NB4 (cell line): ENCODE results near the gene ADK.

Source experiments
- MAX ChIP-seq: IDR thresholded peaks from 2 replicates; pipeline ENCODE4 v1.6.1; 2011; ENCODE audit warnings: low read depth, low read length
- MYC ChIP-seq: IDR thresholded peaks from 2 replicates; pipeline ENCODE4 v1.6.1; 2011; ENCODE audit warnings: low read depth, low read length
- POLR2A ChIP-seq: IDR thresholded peaks from 2 replicates; pipeline ENCODE4 v1.6.1; 2011; ENCODE audit warnings: mild to moderate bottlenecking; ENCODE audit not compliant: insufficient read length; ENCODE audit errors: extremely low read depth
- TF ChIP-seq, protein P1 (sequence below): IDR thresholded peaks from one replicate; pipeline ENCODE4 v1.5.1; 2012; ENCODE audit warnings: low read depth, low read length

- TF ChIP-seq, protein P1, sequence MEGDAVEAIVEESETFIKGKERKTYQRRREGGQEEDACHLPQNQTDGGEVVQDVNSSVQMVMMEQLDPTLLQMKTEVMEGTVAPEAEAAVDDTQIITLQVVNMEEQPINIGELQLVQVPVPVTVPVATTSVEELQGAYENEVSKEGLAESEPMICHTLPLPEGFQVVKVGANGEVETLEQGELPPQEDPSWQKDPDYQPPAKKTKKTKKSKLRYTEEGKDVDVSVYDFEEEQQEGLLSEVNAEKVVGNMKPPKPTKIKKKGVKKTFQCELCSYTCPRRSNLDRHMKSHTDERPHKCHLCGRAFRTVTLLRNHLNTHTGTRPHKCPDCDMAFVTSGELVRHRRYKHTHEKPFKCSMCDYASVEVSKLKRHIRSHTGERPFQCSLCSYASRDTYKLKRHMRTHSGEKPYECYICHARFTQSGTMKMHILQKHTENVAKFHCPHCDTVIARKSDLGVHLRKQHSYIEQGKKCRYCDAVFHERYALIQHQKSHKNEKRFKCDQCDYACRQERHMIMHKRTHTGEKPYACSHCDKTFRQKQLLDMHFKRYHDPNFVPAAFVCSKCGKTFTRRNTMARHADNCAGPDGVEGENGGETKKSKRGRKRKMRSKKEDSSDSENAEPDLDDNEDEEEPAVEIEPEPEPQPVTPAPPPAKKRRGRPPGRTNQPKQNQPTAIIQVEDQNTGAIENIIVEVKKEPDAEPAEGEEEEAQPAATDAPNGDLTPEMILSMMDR: no peak
- TF ChIP-seq POLR2A (no peak), MAX (no peak), MYC (no peak)
Observed at GRCh38 chr10:74171625-74172024, 20.6 kb downstream of the ADK start.
